CD4-positive, alpha-beta T cell (primary cell): ENCODE data around the gene TENM4. TPM values are rescaled to one million over a fixed set of nuclear protein-coding genes. Genes with fewer than 3 reads are reported as not detected.

ENCODE experiments used
- ATAC-seq: fragments of 200-7000 bp; cut with Tn5 transposase; one replicate; pipeline ENCODE4 v1.10.0; 2022; ENCODE audit warnings: mild to moderate bottlenecking; ENCODE audit not compliant: poor library complexity
- CTCF ChIA-PET: fragments of 350-600 bp; sonication (Branson Sonifier 250); formaldehyde crosslinking; loops from one replicate; lab custom pipeline; 2021; ENCODE audit warnings: antibody characterized with exemption, inconsistent platforms; lab: Charles Lee
- POLR2A ChIA-PET: fragments of 350-600 bp; sonication (Branson Sonifier 250); formaldehyde crosslinking; loops from one replicate; lab custom pipeline; 2021; ENCODE audit warnings: antibody characterized with exemption, inconsistent platforms; lab: Charles Lee
- DNase-seq, 14 experiments: peaks; one replicate each; pipeline ENCODE4 v3.0.0-alpha.2; 2013 to 2020; ENCODE audit warnings: mixed read lengths in 2 of 14
- H3K27ac ChIP-seq, 2 donors: one replicate each; pipeline versions ENCODE4 v1.5.1 to v1.7.0; 2013; ENCODE audit warnings: low read length in 2 of 2, low read depth in 1 of 2, mild to moderate bottlenecking in 1 of 2
- H3K27me3 ChIP-seq, 2 experiments: 1 replicate in 1 of 2; 2 replicates in 1 of 2; pipeline versions ENCODE4 v1.6.1 to v1.7.0; 2013; ENCODE audit warnings: low read length in 2 of 2, control low read depth in 1 of 2, mild to moderate bottlenecking in 1 of 2, moderate library complexity in 1 of 2; ENCODE audit not compliant: insufficient read depth in 2 of 2, control insufficient read depth in 1 of 2
- H3K36me3 ChIP-seq: one replicate; pipeline ENCODE4 v1.6.1; 2013; ENCODE audit warnings: low read length, control low read depth; ENCODE audit not compliant: insufficient read depth
- H3K4me1 ChIP-seq: one replicate; pipeline ENCODE4 v1.6.1; 2013; ENCODE audit warnings: low read length, control low read depth; ENCODE audit not compliant: insufficient read depth
- H3K4me3 ChIP-seq: one replicate; pipeline ENCODE4 v1.5.1; 2013; ENCODE audit warnings: mild to moderate bottlenecking, low read length, moderate library complexity
- H3K9me3 ChIP-seq, 2 experiments: 1 replicate in 1 of 2; 2 replicates in 1 of 2; pipeline versions ENCODE4 v1.6.1 to v1.7.0; 2013; ENCODE audit warnings: low read length in 2 of 2, mild to moderate bottlenecking in 2 of 2, control low read depth in 1 of 2, moderate library complexity in 1 of 2; ENCODE audit not compliant: control insufficient read depth in 1 of 2, insufficient read depth in 1 of 2
- H3K27ac Mint-ChIP-seq: one replicate; pipeline ENCODE4 v1.8.0; 2020; ENCODE audit warnings: mixed read lengths
- H3K27me3 Mint-ChIP-seq: one replicate; pipeline ENCODE4 v1.8.0; 2021; ENCODE audit warnings: mixed read lengths
- H3K36me3 Mint-ChIP-seq: one replicate; pipeline ENCODE4 v1.8.0; 2021; ENCODE audit warnings: low read depth, mixed read lengths
- H3K4me1 Mint-ChIP-seq: one replicate; pipeline ENCODE4 v1.8.0; 2021; ENCODE audit warnings: low read depth, mixed read lengths
- H3K4me3 Mint-ChIP-seq: one replicate; pipeline ENCODE4 v1.8.0; 2020; ENCODE audit warnings: mild to moderate bottlenecking, mixed read lengths
- H3K9me3 Mint-ChIP-seq: one replicate; pipeline ENCODE4 v1.8.0; 2020; ENCODE audit warnings: mixed read lengths
- intact Hi-C, 2 experiments: fragments of 100-400 bp; cut with DNase I in 1 of 2; cut with micrococcal nuclease in 1 of 2; formaldehyde crosslinking; loops; one replicate each; pipeline versions ENCODE4 v1.15.1 to v1.9.0; 2023 to 2025; cut with DNase I, micrococcal nuclease
- total RNA-seq, 174 experiments: library from RNA in 2 of 174; stranded (reverse) in 2 of 174; gene quantifications; one replicate each; pipeline ENCODE4 v1.2.3 and lab custom pipeline; 2021 to 2026
- TF ChIP-seq, protein P1 (sequence below): fragments of 200-600 bp; IDR thresholded peaks from one replicate; pipeline ENCODE4 v1.8.0; 2022; ENCODE audit warnings: antibody characterized with exemption, mild to moderate bottlenecking

TENM4 gene
- total RNA-seq, 2 experiments from 2014 or later, result 0.22 to 0.31 TPM

DNA sequence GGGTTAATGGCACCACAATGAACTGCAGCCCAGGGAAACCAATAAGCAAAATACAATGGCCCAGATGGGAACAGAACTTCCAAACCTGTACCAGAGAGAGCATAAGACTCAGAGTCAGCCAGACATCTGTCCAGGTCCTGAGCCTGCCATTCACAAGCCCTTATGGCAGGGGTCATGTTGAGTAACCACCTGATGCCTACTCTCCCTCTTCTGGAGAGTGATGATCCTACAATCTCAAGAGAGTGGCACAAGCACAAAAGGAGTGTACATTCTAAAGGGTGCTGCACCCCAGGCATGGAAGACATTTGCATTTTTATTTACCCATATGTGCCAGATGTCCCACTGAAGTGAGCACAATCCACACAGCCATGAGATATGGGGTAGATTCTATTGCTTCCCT, 10.6 kb downstream of the TENM4 start:
- no peaks in the 10 kb centered on the region for H3K36me3 Mint-ChIP-seq
- H3K27me3 Mint-ChIP-seq, result peaks cover 25% of the 10 kb centered on the region
- ChIA-PET POLR2A (no interaction called here), CTCF (no interaction called here)
- H3K36me3 ChIP-seq, result no peaks in the 10 kb centered on the region
- H3K9me3 ChIP-seq, result peaks cover 0 to 3% of the 10 kb centered on the region in 2 experiments
- H3K4me1 Mint-ChIP-seq, result no peaks in the 10 kb centered on the region
- TF ChIP-seq, protein P1, sequence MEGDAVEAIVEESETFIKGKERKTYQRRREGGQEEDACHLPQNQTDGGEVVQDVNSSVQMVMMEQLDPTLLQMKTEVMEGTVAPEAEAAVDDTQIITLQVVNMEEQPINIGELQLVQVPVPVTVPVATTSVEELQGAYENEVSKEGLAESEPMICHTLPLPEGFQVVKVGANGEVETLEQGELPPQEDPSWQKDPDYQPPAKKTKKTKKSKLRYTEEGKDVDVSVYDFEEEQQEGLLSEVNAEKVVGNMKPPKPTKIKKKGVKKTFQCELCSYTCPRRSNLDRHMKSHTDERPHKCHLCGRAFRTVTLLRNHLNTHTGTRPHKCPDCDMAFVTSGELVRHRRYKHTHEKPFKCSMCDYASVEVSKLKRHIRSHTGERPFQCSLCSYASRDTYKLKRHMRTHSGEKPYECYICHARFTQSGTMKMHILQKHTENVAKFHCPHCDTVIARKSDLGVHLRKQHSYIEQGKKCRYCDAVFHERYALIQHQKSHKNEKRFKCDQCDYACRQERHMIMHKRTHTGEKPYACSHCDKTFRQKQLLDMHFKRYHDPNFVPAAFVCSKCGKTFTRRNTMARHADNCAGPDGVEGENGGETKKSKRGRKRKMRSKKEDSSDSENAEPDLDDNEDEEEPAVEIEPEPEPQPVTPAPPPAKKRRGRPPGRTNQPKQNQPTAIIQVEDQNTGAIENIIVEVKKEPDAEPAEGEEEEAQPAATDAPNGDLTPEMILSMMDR, result no peak
- no peak overlapping the region for H3K4me3 Mint-ChIP-seq
- DNase-seq (no peak), ATAC-seq (no peak)
- H3K27me3 ChIP-seq, result peaks cover 2% of the 10 kb centered on the region in 2 experiments
- no peaks in the 10 kb centered on the region for H3K4me1 ChIP-seq
- no peak overlapping the region for H3K27ac Mint-ChIP-seq
- H3K9me3 Mint-ChIP-seq, result no peaks in the 10 kb centered on the region
- H3K27ac ChIP-seq, result no peak overlapping the region
- intact Hi-C loops, result no loop called here
- no peak overlapping the region for H3K4me3 ChIP-seq

DNA sequence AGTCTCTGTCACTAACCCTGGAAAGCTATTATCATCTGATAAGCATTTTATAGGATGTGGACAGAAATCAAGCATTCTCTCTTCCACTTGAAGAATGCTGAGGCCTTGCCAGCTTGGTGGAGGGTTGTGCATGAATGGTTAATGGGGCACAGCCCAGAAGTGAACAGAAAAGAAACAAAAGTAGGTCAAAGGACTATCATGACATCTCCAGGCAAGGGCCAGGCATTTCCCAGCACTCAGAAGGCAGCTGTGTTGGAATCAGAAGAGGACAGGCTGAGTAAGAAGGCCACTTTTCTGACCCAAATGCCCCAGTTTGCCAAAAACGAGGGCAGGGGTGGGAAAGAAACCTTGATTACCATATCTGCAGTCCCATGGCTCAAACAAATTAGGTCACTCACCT, 12.4 kb downstream of the TENM4 start:
- Histone ChIP-seq H3K27me3 (no peaks in the 10 kb centered on the region), H3K36me3 (no peaks in the 10 kb centered on the region), H3K9me3 (peaks cover 0 to 3% of the 10 kb centered on the region in 2 experiments), H3K27ac (no peak overlapping the region), H3K4me3 (no peak overlapping the region), H3K4me1 (no peaks in the 10 kb centered on the region)
- Mint-ChIP-seq H3K27me3 (peaks cover 11% of the 10 kb centered on the region), H3K4me3 (no peak overlapping the region), H3K27ac (no peak overlapping the region), H3K4me1 (no peaks in the 10 kb centered on the region), H3K36me3 (no peaks in the 10 kb centered on the region), H3K9me3 (no peaks in the 10 kb centered on the region)
- DNase-seq (no peak), ATAC-seq (no peak)
- TF ChIP-seq, protein P1, result no peak
- intact Hi-C loops, result no loop called here
- POLR2A ChIA-PET, result no interaction called here
- CTCF ChIA-PET, result no interaction called here

GRCh38 chr11:79427611-79428327, 13.1 kb downstream of the TENM4 start:
- DNase-seq, result no peak
- POLR2A ChIA-PET, result no interaction called here
- H3K9me3 ChIP-seq, result peaks cover 0 to 3% of the 10 kb centered on the region in 2 experiments
- Mint-ChIP-seq H3K36me3 (no peaks in the 10 kb centered on the region), H3K4me3 (no peak overlapping the region), H3K27ac (no peak overlapping the region), H3K27me3 (peaks cover 6% of the 10 kb centered on the region), H3K4me1 (no peaks in the 10 kb centered on the region), H3K9me3 (no peaks in the 10 kb centered on the region)
- ATAC-seq, result no peak
- CTCF ChIA-PET, result no interaction called here
- H3K27ac ChIP-seq, result no peak overlapping the region
- no peaks in the 10 kb centered on the region for H3K4me1 ChIP-seq
- H3K36me3 ChIP-seq, result no peaks in the 10 kb centered on the region
- H3K27me3 ChIP-seq, result no peaks in the 10 kb centered on the region
- TF ChIP-seq, protein P1, result no peak
- no peak overlapping the region for H3K4me3 ChIP-seq
- intact Hi-C loops, result no loop called here
